H9 (cell line): ENCODE results near the gene BBS1. TPM values are rescaled to one million over a fixed set of nuclear protein-coding genes. Genes with fewer than 3 reads are reported as not detected.

Source experiments
- DNase-seq: peaks from one replicate; pipeline ENCODE4 v3.0.0-alpha.2; 2017
- H2AFZ ChIP-seq: one replicate; pipeline ENCODE4 v1.6.1; 2013; ENCODE audit warnings: mild to moderate bottlenecking, low read length, control low read depth, moderate library complexity
- H2AK5ac ChIP-seq: 2 replicates; pipeline ENCODE4 v1.6.1; 2013; ENCODE audit warnings: low read length, control low read depth, mixed read lengths; ENCODE audit not compliant: insufficient read length
- H2BK120ac ChIP-seq: one replicate; pipeline ENCODE4 v1.6.1; 2013; ENCODE audit warnings: low read depth, mild to moderate bottlenecking, low read length, control low read depth, inconsistent platforms; ENCODE audit not compliant: poor library complexity, severe bottlenecking
- H2BK12ac ChIP-seq: 2 replicates; pipeline ENCODE4 v1.6.1; 2013; ENCODE audit warnings: low read length, control low read depth, mixed read lengths, low read depth; ENCODE audit not compliant: insufficient read length
- H2BK15ac ChIP-seq: 2 replicates; pipeline ENCODE4 v1.6.1; 2013; ENCODE audit warnings: low read depth, low read length, control low read depth
- H2BK20ac ChIP-seq: one replicate; pipeline ENCODE4 v1.6.1; 2013; ENCODE audit warnings: low read depth, mild to moderate bottlenecking, low read length, control low read depth, inconsistent platforms; ENCODE audit not compliant: poor library complexity, severe bottlenecking
- H2BK5ac ChIP-seq: 2 replicates; pipeline ENCODE4 v1.6.1; 2013; ENCODE audit warnings: low read length, control low read depth, mixed read lengths; ENCODE audit not compliant: insufficient read length
- H3K14ac ChIP-seq: 2 replicates; pipeline ENCODE4 v1.6.1; 2013; ENCODE audit warnings: low read length, control low read depth; ENCODE audit not compliant: insufficient read depth
- H3K18ac ChIP-seq: 2 replicates; pipeline ENCODE4 v1.6.1; 2013; ENCODE audit warnings: low read depth, mild to moderate bottlenecking, mixed read lengths, low read length, control low read depth; ENCODE audit not compliant: insufficient read length
- H3K23ac ChIP-seq: 2 replicates; pipeline ENCODE4 v1.6.1; 2013; ENCODE audit warnings: low read length, control low read depth, mixed read lengths, low read depth; ENCODE audit not compliant: insufficient read length
- H3K23me2 ChIP-seq: 2 replicates; pipeline ENCODE4 v1.6.1; 2013; ENCODE audit warnings: low read depth, mild to moderate bottlenecking, mixed read lengths, low read length, control low read depth; ENCODE audit not compliant: insufficient read length, poor library complexity, severe bottlenecking
- H3K27ac ChIP-seq: 2 replicates; pipeline ENCODE4 v1.5.1; 2013; ENCODE audit warnings: low read length, control low read depth, mixed read lengths, low read depth; ENCODE audit not compliant: insufficient read length
- H3K27me3 ChIP-seq: 2 replicates; pipeline ENCODE4 v1.6.1; 2013; ENCODE audit warnings: low read length, control low read depth, inconsistent platforms; ENCODE audit not compliant: insufficient read depth
- H3K4ac ChIP-seq: 2 replicates; pipeline ENCODE4 v1.6.1; 2013; ENCODE audit warnings: low read depth, mild to moderate bottlenecking, control low read depth, inconsistent platforms, low read length, moderate library complexity
- H3K4me1 ChIP-seq: 2 replicates; pipeline ENCODE4 v1.6.1; 2013; ENCODE audit warnings: low read length, control low read depth, inconsistent platforms; ENCODE audit not compliant: insufficient read depth
- H3K4me2 ChIP-seq: 2 replicates; pipeline ENCODE4 v1.6.1; 2013; ENCODE audit warnings: low read length, control low read depth, mixed read lengths; ENCODE audit not compliant: insufficient read length, insufficient read depth
- H3K56ac ChIP-seq: 2 replicates; pipeline ENCODE4 v1.6.1; 2013; ENCODE audit warnings: low read depth, mild to moderate bottlenecking, mixed read lengths, low read length, control low read depth; ENCODE audit not compliant: insufficient read length
- H3K79me1 ChIP-seq: 2 replicates; pipeline ENCODE4 v1.6.1; 2013; ENCODE audit warnings: low read depth, mild to moderate bottlenecking, moderate library complexity, low read length, control low read depth, inconsistent platforms; ENCODE audit not compliant: insufficient read depth, poor library complexity, severe bottlenecking
- H3K79me2 ChIP-seq: 2 replicates; pipeline ENCODE4 v1.6.1; 2013; ENCODE audit warnings: low read length, control low read depth, inconsistent platforms; ENCODE audit not compliant: insufficient read depth
- H3K9ac ChIP-seq: 2 replicates; pipeline ENCODE4 v1.6.1; 2013; ENCODE audit warnings: low read length, control low read depth, mixed read lengths; ENCODE audit not compliant: insufficient read length; ENCODE audit errors: extremely low read depth
- H3K9me3 ChIP-seq: one replicate; pipeline ENCODE4 v1.6.1; 2013; ENCODE audit warnings: low read depth, low read length, inconsistent platforms; ENCODE audit not compliant: control insufficient read depth
- H3T11ph ChIP-seq: one replicate; pipeline ENCODE4 v1.6.1; 2013; ENCODE audit warnings: mild to moderate bottlenecking, low read length, control low read depth, inconsistent platforms
- H4K20me1 ChIP-seq: one replicate; pipeline ENCODE4 v1.6.1; 2013; ENCODE audit not compliant: control insufficient read depth, insufficient read length, insufficient read depth
- H4K5ac ChIP-seq: 2 replicates; pipeline ENCODE4 v1.6.1; 2013; ENCODE audit warnings: low read depth, mild to moderate bottlenecking, mixed read lengths, low read length, control low read depth; ENCODE audit not compliant: insufficient read length
- H4K8ac ChIP-seq: replicated peaks from 2 replicates; pipeline ENCODE4 v1.6.1; 2013; ENCODE audit warnings: low read length, control low read depth, mixed read lengths, low read depth; ENCODE audit not compliant: insufficient read length
- H4K91ac ChIP-seq: 2 replicates; pipeline ENCODE4 v1.6.1; 2013; ENCODE audit warnings: low read depth, mild to moderate bottlenecking, moderate library complexity, mixed read lengths, low read length, control low read depth; ENCODE audit not compliant: insufficient read length
- H3K27ac Mint-ChIP-seq, 3 experiments: 2 replicates in 2 of 3; 3 replicates in 1 of 3; pipeline ENCODE4 v1.8.0; 2020 to 2021; ENCODE audit warnings: mixed read lengths in 3 of 3, mild to moderate bottlenecking in 1 of 3, moderate library complexity in 1 of 3
- H3K27me3 Mint-ChIP-seq: 2 replicates; pipeline ENCODE4 v1.8.0; 2021; ENCODE audit warnings: low read depth, mild to moderate bottlenecking, moderate library complexity, mixed read lengths
- H3K36me3 Mint-ChIP-seq, 3 experiments: 2 replicates in 2 of 3; 3 replicates in 1 of 3; pipeline ENCODE4 v1.8.0; 2020 to 2021; ENCODE audit warnings: low read depth in 3 of 3, mixed read lengths in 3 of 3; ENCODE audit not compliant: insufficient read depth in 1 of 3
- H3K4me1 Mint-ChIP-seq, 2 experiments: 2 replicates each; pipeline ENCODE4 v1.8.0; 2020; ENCODE audit warnings: mixed read lengths in 2 of 2
- H3K4me3 Mint-ChIP-seq, 2 experiments: 2 replicates in 1 of 2; 3 replicates in 1 of 2; pipeline ENCODE4 v1.8.0; 2020 to 2021; ENCODE audit warnings: mild to moderate bottlenecking in 2 of 2, mixed read lengths in 2 of 2, moderate library complexity in 1 of 2
- H3K9me3 Mint-ChIP-seq, 2 experiments: 2 replicates in 1 of 2; 3 replicates in 1 of 2; pipeline ENCODE4 v1.8.0; 2020; ENCODE audit warnings: mild to moderate bottlenecking in 2 of 2, mixed read lengths in 2 of 2, moderate library complexity in 1 of 2
- WGBS: extraction: QIAGEN DNeasy Blood & Tissue Kit; methylation state at CpG from one replicate; pipeline ENCODE4 v1.1.7; 2013; ENCODE audit warnings: missing lambda C conversion rate, low lambda C conversion rate, mixed read lengths; ENCODE audit not compliant: insufficient read length; ENCODE audit errors: extremely low coverage; 5-methylcytosine and 5-hydroxymethylcytosine counted together
- total RNA-seq: library from RNA; stranded (reverse); gene quantifications from 2 replicates; pipeline ENCODE4 v1.2.1, GENCODE V29; 2021
- TF ChIP-seq, protein P1 (sequence below): fragments of 200-600 bp; sonication (generic); conservative IDR thresholded peaks from 3 replicates; pipeline ENCODE4 v1.8.0; 2021; ENCODE audit warnings: antibody characterized with exemption, mild to moderate bottlenecking

BBS1 gene
- total RNA-seq, 1 experiment from 2014 or later, result 27.2 TPM

DNA sequence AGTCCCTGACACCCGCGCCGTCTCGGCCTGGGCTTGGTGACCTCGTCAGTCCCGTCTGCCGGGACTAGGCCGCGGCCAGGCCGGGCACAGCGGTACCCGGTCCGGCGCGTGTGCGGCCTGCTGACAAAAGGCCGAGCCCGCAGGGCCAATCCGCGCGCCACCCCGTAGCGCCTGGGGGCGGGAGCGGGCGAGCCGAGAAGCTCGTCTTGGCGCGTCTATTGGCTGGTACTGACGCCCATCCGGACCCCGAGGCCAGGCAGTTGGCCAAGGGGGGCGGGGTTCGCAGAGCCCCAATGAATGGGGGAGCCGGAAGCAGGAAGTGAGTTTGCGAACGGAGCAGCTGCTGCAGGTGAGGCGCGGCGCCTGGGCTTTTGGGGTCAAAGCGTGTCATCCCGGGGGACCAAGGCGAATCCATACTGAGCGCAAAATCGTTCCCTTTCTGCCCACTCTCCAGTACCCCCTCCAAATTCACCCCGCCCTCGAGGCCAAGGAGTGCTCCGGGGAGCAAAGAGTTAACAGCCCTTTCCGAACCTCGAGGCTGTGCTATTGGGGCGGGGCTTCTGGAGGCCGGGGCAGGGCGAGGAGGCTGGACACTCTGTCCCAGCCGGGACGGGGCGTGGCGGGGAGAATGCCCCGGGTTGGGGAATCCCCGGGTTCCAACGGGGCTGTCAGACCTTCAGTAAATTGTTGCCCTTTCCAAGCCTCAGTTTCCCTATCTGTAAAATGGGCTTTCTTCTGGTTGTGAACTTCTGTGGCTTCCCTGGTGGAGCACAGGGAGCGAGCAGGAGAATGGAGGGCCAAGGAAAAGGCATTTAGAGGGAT is 30.1 kb upstream of the BBS1 start, which contains the start of gene DPP3:
DPP3 (plus strand) TSS at position 318 of the 822 bp plus-strand sequence. CDS start 1,767 bp downstream, outside the sequence.
- H3K4me3 Mint-ChIP-seq, result peak within 1 kb of the TSS; percentile 91 to 93
- TF ChIP-seq, protein P1, sequence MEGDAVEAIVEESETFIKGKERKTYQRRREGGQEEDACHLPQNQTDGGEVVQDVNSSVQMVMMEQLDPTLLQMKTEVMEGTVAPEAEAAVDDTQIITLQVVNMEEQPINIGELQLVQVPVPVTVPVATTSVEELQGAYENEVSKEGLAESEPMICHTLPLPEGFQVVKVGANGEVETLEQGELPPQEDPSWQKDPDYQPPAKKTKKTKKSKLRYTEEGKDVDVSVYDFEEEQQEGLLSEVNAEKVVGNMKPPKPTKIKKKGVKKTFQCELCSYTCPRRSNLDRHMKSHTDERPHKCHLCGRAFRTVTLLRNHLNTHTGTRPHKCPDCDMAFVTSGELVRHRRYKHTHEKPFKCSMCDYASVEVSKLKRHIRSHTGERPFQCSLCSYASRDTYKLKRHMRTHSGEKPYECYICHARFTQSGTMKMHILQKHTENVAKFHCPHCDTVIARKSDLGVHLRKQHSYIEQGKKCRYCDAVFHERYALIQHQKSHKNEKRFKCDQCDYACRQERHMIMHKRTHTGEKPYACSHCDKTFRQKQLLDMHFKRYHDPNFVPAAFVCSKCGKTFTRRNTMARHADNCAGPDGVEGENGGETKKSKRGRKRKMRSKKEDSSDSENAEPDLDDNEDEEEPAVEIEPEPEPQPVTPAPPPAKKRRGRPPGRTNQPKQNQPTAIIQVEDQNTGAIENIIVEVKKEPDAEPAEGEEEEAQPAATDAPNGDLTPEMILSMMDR, result no peak

More for the DNA sequence above, 30.1 kb upstream of the BBS1 start, which contains the start of gene DPP3:
- H2BK15ac ChIP-seq, result no peak within 1 kb of the TSS
- H3K9me3 ChIP-seq, result no peaks in the 10 kb centered on the region
- no peak within 1 kb of the TSS for H2AK5ac ChIP-seq
- H2BK12ac ChIP-seq, result no peak within 1 kb of the TSS
- H3K18ac ChIP-seq, result peak within 1 kb of the TSS; percentile 78
- Mint-ChIP-seq H3K9me3 (no peaks in the 10 kb centered on the region), H3K4me1 (peaks cover 25 to 29% of the 10 kb centered on the region in 2 experiments), H3K27ac (peak within 1 kb of the TSS; percentile 85 to 98 (median 90); a peak in 5 of 7 replicates), H3K27me3 (no peaks in the 10 kb centered on the region), H3K36me3 (peaks cover 0 to 21% (median 14%) of the 10 kb centered on the region in 3 experiments; a peak in 5 of 7 replicates)
- H3K4me2 ChIP-seq, result peak within 1 kb of the TSS; percentile 52
- H3K79me1 ChIP-seq, result no peaks in the 10 kb centered on the region
- no peaks in the 10 kb centered on the region for H4K20me1 ChIP-seq
- no peak within 1 kb of the TSS for H2BK5ac ChIP-seq
- no peak within 1 kb of the TSS for H2AFZ ChIP-seq
- WGBS, result no CpG with 5 or more reads among the region's 62 CpGs
- peaks cover 13% of the 10 kb centered on the region for H3K23me2 ChIP-seq
- H3K14ac ChIP-seq, result peak within 1 kb of the TSS; percentile 84
- no peak within 1 kb of the TSS for H4K5ac ChIP-seq
- H3K9ac ChIP-seq, result peak within 1 kb of the TSS; percentile 85
- H2BK20ac ChIP-seq, result no peak within 1 kb of the TSS
- H4K91ac ChIP-seq, result no peak within 1 kb of the TSS
- H3K4me1 ChIP-seq, result no peaks in the 10 kb centered on the region
- H3T11ph ChIP-seq, result no peak within 1 kb of the TSS
- peak; percentile 99 for DNase-seq
- H3K79me2 ChIP-seq, result no peaks in the 10 kb centered on the region
- peak within 1 kb of the TSS; percentile 89 for H2BK120ac ChIP-seq
- H3K4ac ChIP-seq, result no peak within 1 kb of the TSS
- no peaks in the 10 kb centered on the region for H3K27me3 ChIP-seq
- H3K56ac ChIP-seq, result no peak within 1 kb of the TSS
- H3K23ac ChIP-seq, result no peak within 1 kb of the TSS
- no peak within 1 kb of the TSS for H4K8ac ChIP-seq
- H3K27ac ChIP-seq, result peak within 1 kb of the TSS; percentile 6
